Breast epithelium (tissue), 4 donors: ENCODE results near the gene MANBA. TPM values are rescaled to one million over a fixed set of nuclear protein-coding genes. Genes with fewer than 3 reads are reported as not detected.

ENCODE experiments used
- DNase-seq, 2 donors: peaks; one replicate each; pipeline ENCODE4 v3.0.0-alpha.2; 2019; ENCODE audit warnings: low spot score in 2 of 2
- H3K27ac ChIP-seq, 2 donors: fragments of 200-600 bp; sonication (generic) in 1 of 2; one replicate each; pipeline ENCODE4 v1.5.1; 2016 to 2019; ENCODE audit warnings: mild to moderate bottlenecking in 1 of 2
- H3K27me3 ChIP-seq, 2 donors: fragments of 200-600 bp; sonication (generic) in 1 of 2; one replicate each; pipeline versions ENCODE4 v1.5.1 to v1.6.0; 2017 to 2019; ENCODE audit warnings: control low read depth in 1 of 2, mild to moderate bottlenecking in 1 of 2
- H3K36me3 ChIP-seq: fragments of 200-600 bp; one replicate; pipeline ENCODE4 v1.5.1; 2019
- H3K4me1 ChIP-seq, 2 donors: fragments of 200-600 bp; sonication (generic); one replicate each; pipeline ENCODE4 v1.5.1; 2016 to 2019; ENCODE audit warnings: control low read depth in 1 of 2
- H3K4me3 ChIP-seq, 3 donors: fragments of 200-600 bp; sonication (generic); 1 replicate in 2 of 3; 2 replicates in 1 of 3; pipeline ENCODE4 v1.5.1; 2016 to 2019; ENCODE audit warnings: mild to moderate bottlenecking in 3 of 3, moderate library complexity in 2 of 3
- H3K9me3 ChIP-seq, 2 donors: fragments of 200-600 bp; sonication (generic) in 1 of 2; one replicate each; pipeline ENCODE4 v1.5.1; 2016 to 2019; ENCODE audit warnings: control low read depth in 1 of 2
- POLR2A ChIP-seq: fragments of 450-650 bp; IDR thresholded peaks from one replicate; pipeline ENCODE4 v1.6.1; 2016; ENCODE audit warnings: antibody characterized with exemption, mild to moderate bottlenecking, moderate library complexity
- POLR2AphosphoS5 ChIP-seq, 3 donors: sonication (generic); formaldehyde crosslinking; IDR thresholded peaks; one replicate each; pipeline ENCODE4 v1.6.1; 2017; ENCODE audit warnings: antibody characterized with exemption in 3 of 3
- intact Hi-C: fragments of 100-400 bp; cut with DNase I; formaldehyde crosslinking; loops from one replicate; pipeline ENCODE4 v1.15.1; 2023; ENCODE audit warnings: low total_unique reads
- total RNA-seq, 3 donors: library from RNA; depleted of rRNA; stranded (reverse); fragments of >200 nt; gene quantifications; one replicate each; pipeline ENCODE4 v1.1.0, GENCODE V29; 2016
- TF ChIP-seq, protein P1 (sequence below), 3 donors: fragments of 450-650 bp; IDR thresholded peaks; one replicate each; pipeline ENCODE4 v1.5.1; 2016 to 2017; ENCODE audit warnings: antibody characterized with exemption in 3 of 3, mild to moderate bottlenecking in 3 of 3, moderate library complexity in 3 of 3

Gene MANBA
- total RNA-seq, 3 donors from 2014 or later: 47.8 to 56.2 (median 49.8) TPM

DNA sequence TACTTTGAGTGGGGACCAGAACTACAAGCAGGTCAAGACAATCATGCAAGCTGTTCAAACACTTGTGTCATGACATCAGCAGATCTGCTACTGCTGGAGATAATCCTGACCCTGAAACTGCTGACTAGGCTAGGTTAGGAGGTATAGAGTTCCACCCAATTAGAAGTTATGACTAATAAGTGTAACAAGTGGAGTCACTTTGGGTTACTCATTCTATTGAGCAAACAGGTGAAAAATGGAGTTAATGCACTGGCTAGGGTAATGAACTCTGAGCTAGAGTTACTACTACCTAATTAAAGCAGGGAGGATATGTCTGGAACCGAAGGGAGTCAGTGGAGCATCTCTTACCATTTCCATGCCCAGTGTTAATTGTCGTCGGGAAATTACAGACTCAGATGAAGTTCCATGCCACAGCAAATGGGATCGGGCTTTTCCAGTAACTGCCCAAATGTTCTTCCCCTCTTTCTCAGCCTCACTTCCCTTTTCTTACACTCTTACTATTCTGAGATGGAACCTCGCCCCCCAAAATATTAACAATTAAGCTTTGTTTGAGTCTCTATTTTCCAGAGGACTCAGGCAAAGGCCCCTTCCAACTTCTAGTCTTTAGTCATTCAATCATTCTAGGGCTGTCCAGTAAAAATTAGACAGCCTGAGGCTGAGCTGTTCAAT, 19.8 kb upstream of the MANBA start:
- H3K36me3 ChIP-seq: no peaks in the 10 kb centered on the region
- H3K27ac ChIP-seq: no peak overlapping the region
- no peaks in the 10 kb centered on the region for H3K9me3 ChIP-seq
- H3K4me1 ChIP-seq: no peaks in the 10 kb centered on the region
- no peak for DNase-seq
- no peaks in the 10 kb centered on the region for H3K27me3 ChIP-seq
- no peak overlapping the region for H3K4me3 ChIP-seq
- TF ChIP-seq POLR2A (no peak), POLR2AphosphoS5 (IDR thresholded peaks at IDR 0.05) (no peak)
- TF ChIP-seq, protein P1, sequence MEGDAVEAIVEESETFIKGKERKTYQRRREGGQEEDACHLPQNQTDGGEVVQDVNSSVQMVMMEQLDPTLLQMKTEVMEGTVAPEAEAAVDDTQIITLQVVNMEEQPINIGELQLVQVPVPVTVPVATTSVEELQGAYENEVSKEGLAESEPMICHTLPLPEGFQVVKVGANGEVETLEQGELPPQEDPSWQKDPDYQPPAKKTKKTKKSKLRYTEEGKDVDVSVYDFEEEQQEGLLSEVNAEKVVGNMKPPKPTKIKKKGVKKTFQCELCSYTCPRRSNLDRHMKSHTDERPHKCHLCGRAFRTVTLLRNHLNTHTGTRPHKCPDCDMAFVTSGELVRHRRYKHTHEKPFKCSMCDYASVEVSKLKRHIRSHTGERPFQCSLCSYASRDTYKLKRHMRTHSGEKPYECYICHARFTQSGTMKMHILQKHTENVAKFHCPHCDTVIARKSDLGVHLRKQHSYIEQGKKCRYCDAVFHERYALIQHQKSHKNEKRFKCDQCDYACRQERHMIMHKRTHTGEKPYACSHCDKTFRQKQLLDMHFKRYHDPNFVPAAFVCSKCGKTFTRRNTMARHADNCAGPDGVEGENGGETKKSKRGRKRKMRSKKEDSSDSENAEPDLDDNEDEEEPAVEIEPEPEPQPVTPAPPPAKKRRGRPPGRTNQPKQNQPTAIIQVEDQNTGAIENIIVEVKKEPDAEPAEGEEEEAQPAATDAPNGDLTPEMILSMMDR (IDR thresholded peaks at IDR 0.05): no peak
- intact Hi-C loops: no loop called here

DNA sequence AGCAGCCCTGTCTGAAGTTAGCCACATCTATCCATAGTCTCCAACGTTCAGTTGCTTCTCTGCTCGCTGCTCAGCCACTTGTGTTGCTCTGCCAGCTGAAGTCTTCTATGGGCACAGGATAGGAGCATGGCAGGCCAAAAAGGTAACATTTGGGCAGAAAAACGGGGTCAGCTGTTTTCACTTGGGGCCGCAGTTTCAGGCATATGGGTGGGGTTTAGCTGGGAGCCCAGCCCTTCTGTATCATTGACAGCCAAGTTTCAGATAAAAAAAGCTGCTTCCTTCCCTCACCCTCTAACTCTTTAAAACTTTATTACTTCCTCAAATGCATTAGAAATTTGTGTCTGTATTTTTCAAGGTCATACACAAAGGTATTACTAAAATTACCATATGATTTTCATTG, 18.4 kb upstream of the MANBA start:
- Histone ChIP-seq H3K36me3 (no peaks in the 10 kb centered on the region), H3K27ac (no peak overlapping the region), H3K27me3 (no peaks in the 10 kb centered on the region), H3K4me1 (no peaks in the 10 kb centered on the region), H3K4me3 (no peak overlapping the region), H3K9me3 (no peaks in the 10 kb centered on the region)
- DNase-seq: no peak
- TF ChIP-seq, protein P1 (IDR thresholded peaks at IDR 0.05): no peak
- TF ChIP-seq POLR2AphosphoS5 (IDR thresholded peaks at IDR 0.05): no peak
- no peak for TF ChIP-seq POLR2A
- intact Hi-C loops: no loop called here

DNA sequence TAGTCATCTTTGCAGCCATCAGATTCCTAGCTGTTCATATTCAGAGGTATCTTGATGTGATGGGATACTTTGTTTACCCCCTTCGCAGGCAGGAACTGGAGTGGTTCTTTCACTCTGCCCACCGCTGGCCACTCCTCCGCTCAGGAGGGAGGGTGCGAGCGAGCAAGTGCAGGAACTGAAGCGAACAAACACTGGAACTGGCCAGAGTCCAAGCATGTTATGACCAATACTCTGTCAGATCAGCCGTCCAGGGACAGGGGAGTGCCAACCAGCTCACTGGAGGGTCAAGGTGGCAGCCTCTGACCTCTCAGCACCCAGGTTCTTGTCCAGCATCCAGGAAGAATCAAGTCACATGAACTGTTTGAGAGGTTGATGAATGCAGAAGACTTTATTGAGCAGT, 18.0 kb upstream of the MANBA start:
- Histone ChIP-seq H3K9me3 (no peaks in the 10 kb centered on the region), H3K27ac (no peak overlapping the region), H3K4me3 (no peak overlapping the region), H3K4me1 (no peaks in the 10 kb centered on the region), H3K27me3 (no peaks in the 10 kb centered on the region), H3K36me3 (no peaks in the 10 kb centered on the region)
- TF ChIP-seq, protein P1 (IDR thresholded peaks at IDR 0.05): no peak
- TF ChIP-seq POLR2AphosphoS5 (IDR thresholded peaks at IDR 0.05) (no peak), POLR2A (no peak)
- no peak for DNase-seq
- intact Hi-C loops: no loop called here

DNA sequence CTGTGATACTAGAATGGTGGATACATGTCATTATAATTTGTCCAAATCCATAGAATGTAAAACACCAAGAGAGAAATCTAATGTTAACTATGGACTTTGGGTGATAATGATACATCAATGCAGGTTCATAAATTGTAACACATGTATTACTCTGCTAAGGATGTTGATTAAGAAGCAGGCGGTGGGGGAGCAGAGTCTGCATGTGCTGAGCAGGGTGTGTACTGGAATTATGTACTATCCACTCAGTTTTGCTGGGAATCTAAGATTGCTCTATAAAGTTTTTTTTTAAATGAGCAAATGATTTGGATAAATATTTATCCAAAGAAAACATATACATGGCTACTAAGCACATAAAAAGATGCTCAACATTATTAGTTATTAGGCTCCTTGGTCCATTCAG, 15.0 kb upstream of the MANBA start:
- Histone ChIP-seq H3K36me3 (no peaks in the 10 kb centered on the region), H3K4me1 (no peaks in the 10 kb centered on the region), H3K4me3 (no peak overlapping the region), H3K27ac (no peak overlapping the region), H3K27me3 (no peaks in the 10 kb centered on the region), H3K9me3 (no peaks in the 10 kb centered on the region)
- no peak for DNase-seq
- intact Hi-C loops: no loop called here
- TF ChIP-seq POLR2AphosphoS5 (IDR thresholded peaks at IDR 0.05) (no peak), POLR2A (no peak)
- TF ChIP-seq, protein P1 (IDR thresholded peaks at IDR 0.05): no peak

DNA sequence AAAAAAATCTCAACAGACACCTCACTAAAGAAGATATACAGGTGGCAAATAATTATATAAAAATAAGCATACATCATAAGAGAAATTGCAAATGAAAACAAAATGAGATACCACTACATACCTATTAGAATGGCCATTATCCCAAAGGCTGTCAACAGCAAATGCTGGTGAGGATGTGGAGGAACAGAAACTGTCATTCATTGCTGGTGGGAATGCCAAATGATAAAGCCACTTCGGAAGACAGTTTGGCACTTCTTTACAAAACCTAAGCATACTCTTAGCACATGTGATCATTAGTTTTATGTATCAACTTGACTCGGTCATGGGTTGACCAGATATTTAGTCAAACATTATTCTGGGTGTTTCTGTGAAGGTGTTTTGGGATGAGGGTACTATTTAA, 13.5 kb upstream of the MANBA start:
- no peak for TF ChIP-seq POLR2A
- TF ChIP-seq, protein P1 (IDR thresholded peaks at IDR 0.05): no peak
- no peak for TF ChIP-seq POLR2AphosphoS5 (IDR thresholded peaks at IDR 0.05)
- Histone ChIP-seq H3K27ac (no peak overlapping the region), H3K27me3 (no peaks in the 10 kb centered on the region), H3K36me3 (no peaks in the 10 kb centered on the region), H3K9me3 (no peaks in the 10 kb centered on the region), H3K4me3 (no peak overlapping the region), H3K4me1 (no peaks in the 10 kb centered on the region)
- DNase-seq: no peak
- intact Hi-C loops: no loop called here
